ENCODE data around the gene CNTF.

The CNTF gene

GRCh38 chr11:58577555-58578135 lies 44.8 kb upstream of the CNTF start:
- TF ChIP-seq CTCF (conservative IDR thresholded peaks at IDR 0.05; ENCODE audit: low read depth), result no peak
- ChIA-PET POLR2A (ENCODE audit: low non-redundant PET) (interaction anchor here (0.6 kb wide), 1 partner anchor 8 kb away, joined by 4 read pairs; no protein-coding TSS in a partner anchor), CTCF (interaction anchor here (0.7 to 1.6 kb wide), 3 partner anchors 51 to 936 kb away, joined by 3 to 6 read pairs (median 3); no protein-coding TSS in a partner anchor)
- H3K27ac ChIP-seq, result peak overlapping the region; percentile 100
- DNase-seq (ENCODE audit: low spot score), result peak; percentile 82

GRCh38 chr11:58578136-58578634 lies 44.3 kb upstream of the CNTF start:
- TF ChIP-seq CTCF (conservative IDR thresholded peaks at IDR 0.05; ENCODE audit: low read depth), result no peak
- H3K27ac ChIP-seq, result peak overlapping the region; percentile 100
- ChIA-PET POLR2A (ENCODE audit: low non-redundant PET) (no interaction called here), CTCF (interaction anchor here (0.6 to 1.6 kb wide), 3 partner anchors 10 to 210 kb away, joined by 3 to 6 read pairs (median 4); no protein-coding TSS in a partner anchor)
- peak; percentile 83 for DNase-seq (ENCODE audit: low spot score)

GRCh38 chr11:58578635-58579191 lies 43.8 kb upstream of the CNTF start, which contains the start of gene ZFP91:
Gene ZFP91, plus strand, starts transcription at chr11:58579063. Its CDS starts 219 bp downstream, at chr11:58579282.
- DNase-seq (ENCODE audit: low spot score), result peak; percentile 94
- peak within 1 kb of the TSS; percentile 100 for H3K27ac ChIP-seq
- no peak for TF ChIP-seq CTCF (conservative IDR thresholded peaks at IDR 0.05; ENCODE audit: low read depth)
- POLR2A ChIA-PET (ENCODE audit: low non-redundant PET), result no interaction called here
- CTCF ChIA-PET, result interaction anchor here (0.5 to 0.7 kb wide), 4 partner anchors 10 to 1000 kb away, joined by 3 to 4 read pairs (median 4); no protein-coding TSS in a partner anchor

GRCh38 chr11:58579192-58580129 lies 43.0 kb upstream of the CNTF start:
- ChIA-PET CTCF (interaction anchor here (0.5 to 0.7 kb wide), 3 partner anchors 12 to 1001 kb away, joined by 3 to 4 read pairs (median 3); no protein-coding TSS in a partner anchor), POLR2A (ENCODE audit: low non-redundant PET) (no interaction called here)
- peak; percentile 72 for TF ChIP-seq CTCF (conservative IDR thresholded peaks at IDR 0.05; ENCODE audit: low read depth)
- peak overlapping the region; percentile 100 for H3K27ac ChIP-seq
- peak; percentile 69 for DNase-seq (ENCODE audit: low spot score)

GRCh38 chr11:58580311-58580710 lies 42.2 kb upstream of the CNTF start:
- POLR2A ChIA-PET (ENCODE audit: low non-redundant PET), result no interaction called here
- TF ChIP-seq CTCF (conservative IDR thresholded peaks at IDR 0.05; ENCODE audit: low read depth), result no peak
- no peak for DNase-seq (ENCODE audit: low spot score)
- no peak overlapping the region for H3K27ac ChIP-seq
- CTCF ChIA-PET, result no interaction called here

- CTCF ChIA-PET, result interaction anchor here (0.7 kb wide), 1 partner anchor 15 kb away, joined by 3 read pairs; no protein-coding TSS in a partner anchor
- DNase-seq (ENCODE audit: low spot score), result no peak
- TF ChIP-seq CTCF (conservative IDR thresholded peaks at IDR 0.05; ENCODE audit: low read depth), result no peak
- POLR2A ChIA-PET (ENCODE audit: low non-redundant PET), result no interaction called here
- no peak overlapping the region for H3K27ac ChIP-seq
These were observed 40.0 kb upstream of the CNTF start for GRCh38 chr11:58582437-58582836.
